Liver (tissue), 9 donors: ENCODE data around the gene CDC16. TPM values are rescaled to one million over a fixed set of nuclear protein-coding genes. Genes with fewer than 3 reads are reported as not detected.

ENCODE experiments used
- DNase-seq: peaks from one replicate; pipeline ENCODE4 v3.0.0-alpha.2; 2017; ENCODE audit warnings: low spot score
- H3K27ac ChIP-seq, 2 donors: one replicate each; pipeline ENCODE4 v1.7.0; 2013; ENCODE audit warnings: inconsistent platforms in 2 of 2, low read length in 2 of 2, control low read depth in 1 of 2, low read depth in 1 of 2, mild to moderate bottlenecking in 1 of 2
- H3K27me3 ChIP-seq, 4 donors: one replicate each; pipeline versions ENCODE4 v1.6.1 to v1.7.0; 2013; ENCODE audit warnings: low read length in 3 of 4, inconsistent platforms in 1 of 4, mild to moderate bottlenecking in 1 of 4, moderate library complexity in 1 of 4; ENCODE audit not compliant: control insufficient read depth in 4 of 4, insufficient read depth in 4 of 4
- H3K36me3 ChIP-seq, 4 donors: one replicate each; pipeline versions ENCODE4 v1.6.1 to v1.7.0; 2013; ENCODE audit warnings: low read length in 3 of 4, mild to moderate bottlenecking in 3 of 4, low read depth in 1 of 4, moderate library complexity in 1 of 4; ENCODE audit not compliant: control insufficient read depth in 4 of 4, insufficient read depth in 3 of 4
- H3K4me1 ChIP-seq, 4 donors: one replicate each; pipeline versions ENCODE4 v1.6.1 to v1.7.0; 2013; ENCODE audit warnings: low read length in 3 of 4, mild to moderate bottlenecking in 3 of 4, moderate library complexity in 1 of 4; ENCODE audit not compliant: control insufficient read depth in 4 of 4, insufficient read depth in 4 of 4
- H3K4me3 ChIP-seq, 3 donors: one replicate each; pipeline versions ENCODE4 v1.6.1 to v1.7.0; 2013; ENCODE audit warnings: low read length in 3 of 3, control low read depth in 1 of 3, low read depth in 1 of 3, mild to moderate bottlenecking in 1 of 3
- H3K9ac ChIP-seq, 2 donors: one replicate each; pipeline ENCODE4 v1.7.0; 2013; ENCODE audit warnings: low read length in 2 of 2, mild to moderate bottlenecking in 2 of 2, moderate library complexity in 2 of 2, control low read depth in 1 of 2, low read depth in 1 of 2
- H3K9me3 ChIP-seq, 4 donors: one replicate each; pipeline versions ENCODE4 v1.6.1 to v1.7.0; 2013; ENCODE audit warnings: low read length in 3 of 4; ENCODE audit not compliant: control insufficient read depth in 4 of 4
- ATF3 ChIP-seq: IDR thresholded peaks from 2 replicates; pipeline ENCODE4 v1.6.1; 2016; ENCODE audit warnings: antibody characterized with exemption
- CTCF ChIP-seq: fragments of 150-350 bp; IDR thresholded peaks from 2 replicates; pipeline ENCODE4 v1.5.1; 2017; ENCODE audit warnings: improper control_type of control experiment, low read depth, low read length; ENCODE audit not compliant: missing input control
- EGR1 ChIP-seq, 2 donors: IDR thresholded peaks; 2 replicates each; pipeline ENCODE4 v1.6.1; 2016 to 2018; ENCODE audit warnings: antibody characterized with exemption in 2 of 2, low read depth in 2 of 2
- FOXA1 ChIP-seq: IDR thresholded peaks from 2 replicates; pipeline ENCODE4 v1.6.1; 2016; ENCODE audit warnings: antibody characterized with exemption
- FOXA2 ChIP-seq: IDR thresholded peaks from 2 replicates; pipeline ENCODE4 v1.6.1; 2016; ENCODE audit warnings: antibody characterized with exemption
- GABPA ChIP-seq, 2 donors: IDR thresholded peaks in 1 of 2; conservative IDR thresholded peaks in 1 of 2; 2 replicates each; pipeline ENCODE4 v1.6.1; 2016; ENCODE audit warnings: antibody characterized with exemption in 2 of 2, mild to moderate bottlenecking in 1 of 2, moderate library complexity in 1 of 2
- HNF4A ChIP-seq, 2 donors: conservative IDR thresholded peaks; 2 replicates each; pipeline ENCODE4 v1.6.1; 2016; ENCODE audit warnings: antibody characterized with exemption in 2 of 2, mild to moderate bottlenecking in 2 of 2
- HNF4G ChIP-seq: IDR thresholded peaks from 2 replicates; pipeline ENCODE4 v1.6.1; 2016; ENCODE audit warnings: antibody characterized with exemption
- JUND ChIP-seq, 2 donors: IDR thresholded peaks; 2 replicates each; pipeline ENCODE4 v1.6.1; 2016; ENCODE audit warnings: antibody characterized with exemption in 2 of 2
- MAX ChIP-seq: IDR thresholded peaks from 2 replicates; pipeline ENCODE4 v1.6.1; 2016; ENCODE audit warnings: antibody characterized with exemption
- NR2F2 ChIP-seq: IDR thresholded peaks from 2 replicates; pipeline ENCODE4 v1.6.1; 2016; ENCODE audit warnings: antibody characterized with exemption
- RAD21 ChIP-seq, 2 donors: IDR thresholded peaks; 2 replicates each; pipeline ENCODE4 v1.6.1; 2016; ENCODE audit warnings: antibody characterized with exemption in 2 of 2, mild to moderate bottlenecking in 2 of 2
- REST ChIP-seq: IDR thresholded peaks from 2 replicates; pipeline ENCODE4 v1.6.1; 2016; ENCODE audit warnings: antibody characterized with exemption, mild to moderate bottlenecking
- RXRA ChIP-seq, 2 donors: IDR thresholded peaks; 2 replicates each; pipeline ENCODE4 v1.6.1; 2017 to 2018; ENCODE audit warnings: antibody characterized with exemption in 2 of 2, mild to moderate bottlenecking in 1 of 2
- SP1 ChIP-seq: IDR thresholded peaks from 2 replicates; pipeline ENCODE4 v1.6.1; 2018; ENCODE audit warnings: antibody characterized with exemption, mild to moderate bottlenecking
- TAF1 ChIP-seq: conservative IDR thresholded peaks from 2 replicates; pipeline ENCODE4 v1.6.1; 2016; ENCODE audit warnings: antibody characterized with exemption, mild to moderate bottlenecking
- YY1 ChIP-seq: IDR thresholded peaks from 2 replicates; pipeline ENCODE4 v1.6.1; 2016; ENCODE audit warnings: antibody characterized with exemption, mild to moderate bottlenecking
- ZBTB33 ChIP-seq: IDR thresholded peaks from 2 replicates; pipeline ENCODE4 v1.6.1; 2016; ENCODE audit warnings: antibody characterized with exemption
- WGBS: extraction: QIAGEN DNeasy Blood & Tissue Kit; methylation state at CpG from one replicate; pipeline ENCODE4 v1.1.7; 2013; 5-methylcytosine and 5-hydroxymethylcytosine counted together
- polyA plus RNA-seq, 2 donors: library from polyadenylated mRNA; stranded (reverse) in 1 of 2; unstranded in 1 of 2; fragments of 200-250 nt in 1 of 2; fragments of >200 nt in 1 of 2; fragmentation: Nextera tagmentation in 1 of 2; extraction: Ambion mirVana in 1 of 2; gene quantifications; one replicate each; pipeline versions ENCODE4 v1.2.1 to v1.2.3, GENCODE V29; 2013 to 2015
- total RNA-seq, 2 donors: library from RNA; depleted of rRNA; stranded (reverse); fragments of >200 nt; gene quantifications; one replicate each; pipeline ENCODE4 v1.2.3, GENCODE V29; 2014
- donor health status: healthy.
- donor health status: healthy.
- donor health status: healthy.
- donor health status: healthy.
- donor health status: healthy.

The CDC16 gene
- total and polyA plus RNA-seq, 4 donors, result 23.0 to 38.7 (median 30.8) TPM

- TF ChIP-seq ZBTB33 (peak; percentile 98), HNF4G (no peak), SP1 (peak; percentile 49), YY1 (no peak)
These were observed 46.8 kb downstream of the CDC16 start, which contains the start of gene UPF3A (continued) for GRCh38 chr13:114281351-114282040.

GRCh38 chr13:114282041-114282670 lies 47.5 kb downstream of the CDC16 start:
- under 1% methylated on average over 50 of the region's 50 CpGs for WGBS
- DNase-seq, result peak; percentile 54
- peaks cover 4 to 15% (median 9%) of the 10 kb centered on the region in 4 donors for H3K36me3 ChIP-seq

More at GRCh38 chr13:114282041-114282670, 47.5 kb downstream of the CDC16 start:
- Histone ChIP-seq H3K27ac (peak overlapping the region; percentile 86 to 93), H3K4me1 (peaks cover 3 to 18% (median 12%) of the 10 kb centered on the region in 4 donors), H3K9ac (peak overlapping the region; percentile 51 to 91), H3K27me3 (no peaks in the 10 kb centered on the region), H3K9me3 (no peaks in the 10 kb centered on the region), H3K4me3 (peak overlapping the region; percentile 92 to 99 (median 97))
- no peak for TF ChIP-seq RAD21 (IDR thresholded peaks at IDR 0.05)
- TF ChIP-seq HNF4A (conservative IDR thresholded peaks at IDR 0.05), result no peak
- no peak for TF ChIP-seq TAF1
- TF ChIP-seq CTCF, result no peak
- no peak for TF ChIP-seq MAX
- TF ChIP-seq YY1, result no peak
- no peak for TF ChIP-seq HNF4G
- TF ChIP-seq JUND (IDR thresholded peaks at IDR 0.05), result no peak
- TF ChIP-seq FOXA2, result no peak
- TF ChIP-seq GABPA (IDR thresholded peaks at IDR 0.05 in 1 of 2, conservative IDR thresholded peaks at IDR 0.05 in 1 of 2), result no peak
- no peak for TF ChIP-seq NR2F2
- TF ChIP-seq ATF3, result no peak
- no peak for TF ChIP-seq FOXA1
- TF ChIP-seq RXRA (IDR thresholded peaks at IDR 0.05), result no peak
- TF ChIP-seq ZBTB33, result no peak
- TF ChIP-seq EGR1 (IDR thresholded peaks at IDR 0.05; ENCODE audit: low read depth in 2 of 2), result no peak
- TF ChIP-seq REST, result no peak
- TF ChIP-seq SP1, result no peak
